ENCODE measurements around the gene PGK2.

DNA sequence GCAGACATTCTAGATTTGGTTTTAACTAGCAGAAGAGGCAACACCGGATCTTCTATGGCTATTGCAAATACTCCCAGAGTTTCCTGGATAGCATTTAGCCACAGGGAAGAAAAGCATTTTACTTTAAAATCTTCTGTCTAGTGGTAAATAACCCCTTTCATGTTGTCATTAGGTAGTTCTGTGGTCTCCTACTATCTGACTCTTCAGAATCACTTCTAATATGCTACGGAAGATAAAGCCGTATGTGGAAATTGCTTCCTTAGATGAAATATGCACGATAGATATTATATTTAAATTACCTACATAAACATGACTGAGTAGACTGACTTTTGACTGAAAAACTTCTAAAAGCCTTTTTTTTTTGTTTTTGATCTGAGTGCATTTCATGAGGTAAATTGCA is 43.7 kb downstream of the PGK2 start:
- TF ChIP-seq, protein P1, sequence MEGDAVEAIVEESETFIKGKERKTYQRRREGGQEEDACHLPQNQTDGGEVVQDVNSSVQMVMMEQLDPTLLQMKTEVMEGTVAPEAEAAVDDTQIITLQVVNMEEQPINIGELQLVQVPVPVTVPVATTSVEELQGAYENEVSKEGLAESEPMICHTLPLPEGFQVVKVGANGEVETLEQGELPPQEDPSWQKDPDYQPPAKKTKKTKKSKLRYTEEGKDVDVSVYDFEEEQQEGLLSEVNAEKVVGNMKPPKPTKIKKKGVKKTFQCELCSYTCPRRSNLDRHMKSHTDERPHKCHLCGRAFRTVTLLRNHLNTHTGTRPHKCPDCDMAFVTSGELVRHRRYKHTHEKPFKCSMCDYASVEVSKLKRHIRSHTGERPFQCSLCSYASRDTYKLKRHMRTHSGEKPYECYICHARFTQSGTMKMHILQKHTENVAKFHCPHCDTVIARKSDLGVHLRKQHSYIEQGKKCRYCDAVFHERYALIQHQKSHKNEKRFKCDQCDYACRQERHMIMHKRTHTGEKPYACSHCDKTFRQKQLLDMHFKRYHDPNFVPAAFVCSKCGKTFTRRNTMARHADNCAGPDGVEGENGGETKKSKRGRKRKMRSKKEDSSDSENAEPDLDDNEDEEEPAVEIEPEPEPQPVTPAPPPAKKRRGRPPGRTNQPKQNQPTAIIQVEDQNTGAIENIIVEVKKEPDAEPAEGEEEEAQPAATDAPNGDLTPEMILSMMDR (IDR thresholded peaks at IDR 0.05; ENCODE audit: insufficient read depth, low read length), result no peak
- no peak for TF ChIP-seq POLR2AphosphoS5 (IDR thresholded peaks at IDR 0.05; ENCODE audit: low read depth)
